ENCODE data around the gene MEOX2. TPM values are rescaled to one million over a fixed set of nuclear protein-coding genes. Genes with fewer than 3 reads are reported as not detected.

MEOX2 gene
- total RNA-seq, 1 experiment from 2014 or later = not detected

DNA sequence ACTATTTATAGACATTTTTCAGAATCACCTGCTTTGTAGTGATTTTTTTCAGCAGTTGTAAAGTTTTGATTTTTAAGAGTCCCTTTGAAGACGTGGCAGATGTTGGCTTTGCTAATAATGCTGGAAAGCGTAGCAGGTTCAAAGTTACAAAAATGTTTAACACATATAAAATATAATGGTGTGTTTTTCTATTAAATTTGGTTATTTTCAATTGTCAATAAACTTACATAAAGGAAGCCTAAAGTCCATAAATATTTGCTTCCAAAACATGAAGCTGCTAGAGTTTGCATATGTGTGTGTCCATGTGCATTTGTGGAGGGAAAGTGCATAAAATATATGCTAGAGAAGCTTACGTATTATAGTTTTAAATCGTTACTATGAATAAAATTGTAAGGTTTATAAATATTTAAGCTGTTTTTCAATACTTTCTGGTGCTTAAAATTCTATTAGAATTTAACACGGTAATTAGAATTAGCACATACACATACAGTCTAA, 3.7 kb downstream of the MEOX2 start:
- Histone ChIP-seq H3K4me1 (no peaks in the 10 kb centered on the region; the same call in none of the 2 replicates), H3K27me3 (replicated peaks; ENCODE audit: control insufficient read depth, insufficient read depth, low read length) (peaks cover 11% of the 10 kb centered on the region), H3K4me3 (ENCODE audit: low read depth, low read length) (no peak overlapping the region), H3K9me3 (no peaks in the 10 kb centered on the region), H3K36me3 (ENCODE audit: control insufficient read depth, insufficient read depth, low read length) (no peaks in the 10 kb centered on the region)
- peaks cover 10% of the 10 kb centered on the region for H3K4me1 Mint-ChIP-seq (ENCODE audit: low read depth, unreplicated experiment)
- ChIA-PET CTCF (no interaction called here), POLR2A (no interaction called here)
- BruUV-seq (replicated peaks) = no TSS peak
- intact Hi-C loops (cut with micrococcal nuclease; ENCODE audit: unreplicated experiment) = no loop called here
- peaks cover 22% of the 10 kb centered on the region for H3K27me3 Mint-ChIP-seq (ENCODE audit: insufficient read depth, unreplicated experiment)
- H3K4me3 Mint-ChIP-seq (ENCODE audit: unreplicated experiment) = no peak overlapping the region
- no peaks in the 10 kb centered on the region for H3K9me3 Mint-ChIP-seq (ENCODE audit: unreplicated experiment)
- no peaks in the 10 kb centered on the region for H3K36me3 Mint-ChIP-seq (ENCODE audit: insufficient read depth, unreplicated experiment)
- TF ChIP-seq, protein P1, sequence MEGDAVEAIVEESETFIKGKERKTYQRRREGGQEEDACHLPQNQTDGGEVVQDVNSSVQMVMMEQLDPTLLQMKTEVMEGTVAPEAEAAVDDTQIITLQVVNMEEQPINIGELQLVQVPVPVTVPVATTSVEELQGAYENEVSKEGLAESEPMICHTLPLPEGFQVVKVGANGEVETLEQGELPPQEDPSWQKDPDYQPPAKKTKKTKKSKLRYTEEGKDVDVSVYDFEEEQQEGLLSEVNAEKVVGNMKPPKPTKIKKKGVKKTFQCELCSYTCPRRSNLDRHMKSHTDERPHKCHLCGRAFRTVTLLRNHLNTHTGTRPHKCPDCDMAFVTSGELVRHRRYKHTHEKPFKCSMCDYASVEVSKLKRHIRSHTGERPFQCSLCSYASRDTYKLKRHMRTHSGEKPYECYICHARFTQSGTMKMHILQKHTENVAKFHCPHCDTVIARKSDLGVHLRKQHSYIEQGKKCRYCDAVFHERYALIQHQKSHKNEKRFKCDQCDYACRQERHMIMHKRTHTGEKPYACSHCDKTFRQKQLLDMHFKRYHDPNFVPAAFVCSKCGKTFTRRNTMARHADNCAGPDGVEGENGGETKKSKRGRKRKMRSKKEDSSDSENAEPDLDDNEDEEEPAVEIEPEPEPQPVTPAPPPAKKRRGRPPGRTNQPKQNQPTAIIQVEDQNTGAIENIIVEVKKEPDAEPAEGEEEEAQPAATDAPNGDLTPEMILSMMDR (IDR thresholded peaks at IDR 0.05; ENCODE audit: insufficient read depth in 1 of 2, low read depth in 1 of 2, low read length in 1 of 2, severe bottlenecking in 1 of 2, unreplicated experiment in 1 of 2) = no peak
- no peak for DNase-seq
- no peak overlapping the region for H3K27ac Mint-ChIP-seq (ENCODE audit: unreplicated experiment)

DNA sequence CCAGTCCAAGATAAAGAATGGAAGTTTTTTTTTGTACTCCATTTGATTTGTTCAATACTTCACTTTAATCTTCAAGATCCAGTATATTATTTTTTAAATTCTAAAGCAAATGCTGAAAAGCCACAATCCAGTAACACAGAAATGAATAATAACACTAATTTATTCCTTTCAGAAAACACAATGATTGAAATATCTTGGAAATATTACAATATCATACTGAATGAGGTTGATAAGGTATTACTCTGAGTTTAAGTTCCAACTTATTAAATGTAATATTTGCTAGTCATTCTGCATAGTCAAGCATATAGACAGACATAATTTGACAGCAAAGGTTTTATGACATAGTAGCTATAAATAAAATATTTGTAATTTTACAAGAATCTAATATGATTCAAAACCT, 4.4 kb downstream of the MEOX2 start:
- Histone ChIP-seq H3K9me3 (no peaks in the 10 kb centered on the region), H3K4me1 (no peaks in the 10 kb centered on the region; the same call in none of the 2 replicates), H3K27me3 (replicated peaks; ENCODE audit: control insufficient read depth, insufficient read depth, low read length) (peaks cover 7% of the 10 kb centered on the region), H3K4me3 (ENCODE audit: low read depth, low read length) (no peak overlapping the region), H3K36me3 (ENCODE audit: control insufficient read depth, insufficient read depth, low read length) (no peaks in the 10 kb centered on the region)
- BruUV-seq (replicated peaks) = no TSS peak
- intact Hi-C loops (cut with micrococcal nuclease; ENCODE audit: unreplicated experiment) = no loop called here
- CTCF ChIA-PET = no interaction called here
- DNase-seq = no peak
- H3K4me1 Mint-ChIP-seq (ENCODE audit: low read depth, unreplicated experiment) = peaks cover 10% of the 10 kb centered on the region
- no peak overlapping the region for H3K4me3 Mint-ChIP-seq (ENCODE audit: unreplicated experiment)
- H3K36me3 Mint-ChIP-seq (ENCODE audit: insufficient read depth, unreplicated experiment) = no peaks in the 10 kb centered on the region
- peaks cover 19% of the 10 kb centered on the region for H3K27me3 Mint-ChIP-seq (ENCODE audit: insufficient read depth, unreplicated experiment)
- H3K9me3 Mint-ChIP-seq (ENCODE audit: unreplicated experiment) = no peaks in the 10 kb centered on the region
- POLR2A ChIA-PET = no interaction called here
- H3K27ac Mint-ChIP-seq (ENCODE audit: unreplicated experiment) = no peak overlapping the region
- TF ChIP-seq, protein P1 (IDR thresholded peaks at IDR 0.05; ENCODE audit: insufficient read depth in 1 of 2, low read depth in 1 of 2, low read length in 1 of 2, severe bottlenecking in 1 of 2, unreplicated experiment in 1 of 2) = no peak

DNA sequence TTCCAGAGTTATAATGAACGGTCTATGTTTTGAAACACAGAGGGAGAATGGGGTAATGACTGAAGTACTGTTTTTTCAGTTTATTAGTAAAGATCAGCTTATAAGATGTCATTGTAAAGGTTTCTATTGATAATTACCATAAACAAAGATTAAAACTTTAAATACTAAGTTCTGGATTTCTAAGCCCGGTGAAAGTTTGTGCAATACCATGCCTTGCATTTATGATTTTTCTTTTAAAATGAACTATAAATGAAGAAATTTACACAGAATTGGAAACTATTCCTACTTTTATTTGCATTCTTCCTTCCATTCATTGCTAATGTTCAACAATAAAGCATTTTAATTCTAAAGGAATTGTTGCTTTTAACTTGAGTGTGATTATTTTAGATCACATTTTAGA, 4.9 kb downstream of the MEOX2 start:
- CTCF ChIA-PET = no interaction called here
- BruUV-seq (replicated peaks) = no TSS peak
- Histone ChIP-seq H3K4me1 (no peaks in the 10 kb centered on the region), H3K27me3 (replicated peaks; ENCODE audit: control insufficient read depth, insufficient read depth, low read length) (peaks cover 7% of the 10 kb centered on the region), H3K9me3 (no peaks in the 10 kb centered on the region), H3K36me3 (ENCODE audit: control insufficient read depth, insufficient read depth, low read length) (no peaks in the 10 kb centered on the region), H3K4me3 (ENCODE audit: low read depth, low read length) (no peak overlapping the region)
- no peak overlapping the region for H3K4me3 Mint-ChIP-seq (ENCODE audit: unreplicated experiment)
- H3K9me3 Mint-ChIP-seq (ENCODE audit: unreplicated experiment) = no peaks in the 10 kb centered on the region
- H3K27me3 Mint-ChIP-seq (ENCODE audit: insufficient read depth, unreplicated experiment) = peaks cover 15% of the 10 kb centered on the region
- no peak overlapping the region for H3K27ac Mint-ChIP-seq (ENCODE audit: unreplicated experiment)
- intact Hi-C loops (cut with micrococcal nuclease; ENCODE audit: unreplicated experiment) = no loop called here
- POLR2A ChIA-PET = no interaction called here
- H3K4me1 Mint-ChIP-seq (ENCODE audit: low read depth, unreplicated experiment) = peaks cover 8% of the 10 kb centered on the region
- TF ChIP-seq, protein P1 (IDR thresholded peaks at IDR 0.05; ENCODE audit: insufficient read depth in 1 of 2, low read depth in 1 of 2, low read length in 1 of 2, severe bottlenecking in 1 of 2, unreplicated experiment in 1 of 2) = no peak
- no peak for DNase-seq
- no peaks in the 10 kb centered on the region for H3K36me3 Mint-ChIP-seq (ENCODE audit: insufficient read depth, unreplicated experiment)

Measured in Caco-2 (cell line).